Liver (tissue), 9 donors: ENCODE measurements around the gene ZNF185. TPM values are rescaled to one million over a fixed set of nuclear protein-coding genes. Genes with fewer than 3 reads are reported as not detected.

Source experiments
- DNase-seq: peaks from one replicate; pipeline ENCODE4 v3.0.0-alpha.2; 2017; ENCODE audit warnings: low spot score
- H3K27ac ChIP-seq, 2 donors: one replicate each; pipeline ENCODE4 v1.7.0; 2013; ENCODE audit warnings: inconsistent platforms in 2 of 2, low read length in 2 of 2, control low read depth in 1 of 2, low read depth in 1 of 2, mild to moderate bottlenecking in 1 of 2
- H3K27me3 ChIP-seq, 4 donors: one replicate each; pipeline versions ENCODE4 v1.6.1 to v1.7.0; 2013; ENCODE audit warnings: low read length in 3 of 4, inconsistent platforms in 1 of 4, mild to moderate bottlenecking in 1 of 4, moderate library complexity in 1 of 4; ENCODE audit not compliant: control insufficient read depth in 4 of 4, insufficient read depth in 4 of 4
- H3K36me3 ChIP-seq, 4 donors: one replicate each; pipeline versions ENCODE4 v1.6.1 to v1.7.0; 2013; ENCODE audit warnings: low read length in 3 of 4, mild to moderate bottlenecking in 3 of 4, low read depth in 1 of 4, moderate library complexity in 1 of 4; ENCODE audit not compliant: control insufficient read depth in 4 of 4, insufficient read depth in 3 of 4
- H3K4me1 ChIP-seq, 4 donors: one replicate each; pipeline versions ENCODE4 v1.6.1 to v1.7.0; 2013; ENCODE audit warnings: low read length in 3 of 4, mild to moderate bottlenecking in 3 of 4, moderate library complexity in 1 of 4; ENCODE audit not compliant: control insufficient read depth in 4 of 4, insufficient read depth in 4 of 4
- H3K4me3 ChIP-seq, 3 donors: one replicate each; pipeline versions ENCODE4 v1.6.1 to v1.7.0; 2013; ENCODE audit warnings: low read length in 3 of 3, control low read depth in 1 of 3, low read depth in 1 of 3, mild to moderate bottlenecking in 1 of 3
- H3K9ac ChIP-seq, 2 donors: one replicate each; pipeline ENCODE4 v1.7.0; 2013; ENCODE audit warnings: low read length in 2 of 2, mild to moderate bottlenecking in 2 of 2, moderate library complexity in 2 of 2, control low read depth in 1 of 2, low read depth in 1 of 2
- H3K9me3 ChIP-seq, 4 donors: one replicate each; pipeline versions ENCODE4 v1.6.1 to v1.7.0; 2013; ENCODE audit warnings: low read length in 3 of 4; ENCODE audit not compliant: control insufficient read depth in 4 of 4
- EGR1 ChIP-seq, 2 donors: IDR thresholded peaks; 2 replicates each; pipeline ENCODE4 v1.6.1; 2016 to 2018; ENCODE audit warnings: antibody characterized with exemption in 2 of 2, low read depth in 2 of 2
- FOXA1 ChIP-seq: IDR thresholded peaks from 2 replicates; pipeline ENCODE4 v1.6.1; 2016; ENCODE audit warnings: antibody characterized with exemption
- FOXA2 ChIP-seq: IDR thresholded peaks from 2 replicates; pipeline ENCODE4 v1.6.1; 2016; ENCODE audit warnings: antibody characterized with exemption
- GABPA ChIP-seq, 2 donors: IDR thresholded peaks in 1 of 2; conservative IDR thresholded peaks in 1 of 2; 2 replicates each; pipeline ENCODE4 v1.6.1; 2016; ENCODE audit warnings: antibody characterized with exemption in 2 of 2, mild to moderate bottlenecking in 1 of 2, moderate library complexity in 1 of 2
- HNF4G ChIP-seq: IDR thresholded peaks from 2 replicates; pipeline ENCODE4 v1.6.1; 2016; ENCODE audit warnings: antibody characterized with exemption
- JUND ChIP-seq, 2 donors: IDR thresholded peaks; 2 replicates each; pipeline ENCODE4 v1.6.1; 2016; ENCODE audit warnings: antibody characterized with exemption in 2 of 2
- MAX ChIP-seq: IDR thresholded peaks from 2 replicates; pipeline ENCODE4 v1.6.1; 2016; ENCODE audit warnings: antibody characterized with exemption
- NR2F2 ChIP-seq: IDR thresholded peaks from 2 replicates; pipeline ENCODE4 v1.6.1; 2016; ENCODE audit warnings: antibody characterized with exemption
- RAD21 ChIP-seq, 2 donors: IDR thresholded peaks; 2 replicates each; pipeline ENCODE4 v1.6.1; 2016; ENCODE audit warnings: antibody characterized with exemption in 2 of 2, mild to moderate bottlenecking in 2 of 2
- RXRA ChIP-seq, 2 donors: IDR thresholded peaks; 2 replicates each; pipeline ENCODE4 v1.6.1; 2017 to 2018; ENCODE audit warnings: antibody characterized with exemption in 2 of 2, mild to moderate bottlenecking in 1 of 2
- SP1 ChIP-seq: IDR thresholded peaks from 2 replicates; pipeline ENCODE4 v1.6.1; 2018; ENCODE audit warnings: antibody characterized with exemption, mild to moderate bottlenecking
- TAF1 ChIP-seq: conservative IDR thresholded peaks from 2 replicates; pipeline ENCODE4 v1.6.1; 2016; ENCODE audit warnings: antibody characterized with exemption, mild to moderate bottlenecking
- YY1 ChIP-seq: IDR thresholded peaks from 2 replicates; pipeline ENCODE4 v1.6.1; 2016; ENCODE audit warnings: antibody characterized with exemption, mild to moderate bottlenecking
- ZBTB33 ChIP-seq: IDR thresholded peaks from 2 replicates; pipeline ENCODE4 v1.6.1; 2016; ENCODE audit warnings: antibody characterized with exemption
- WGBS: extraction: QIAGEN DNeasy Blood & Tissue Kit; methylation state at CpG from one replicate; pipeline ENCODE4 v1.1.7; 2013; 5-methylcytosine and 5-hydroxymethylcytosine counted together
- polyA plus RNA-seq, 2 donors: library from polyadenylated mRNA; stranded (reverse) in 1 of 2; unstranded in 1 of 2; fragments of 200-250 nt in 1 of 2; fragments of >200 nt in 1 of 2; fragmentation: Nextera tagmentation in 1 of 2; extraction: Ambion mirVana in 1 of 2; gene quantifications; one replicate each; pipeline versions ENCODE4 v1.2.1 to v1.2.3, GENCODE V29; 2013 to 2015
- total RNA-seq, 2 donors: library from RNA; depleted of rRNA; stranded (reverse); fragments of >200 nt; gene quantifications; one replicate each; pipeline ENCODE4 v1.2.3, GENCODE V29; 2014
- TF ChIP-seq, protein P1 (sequence below): fragments of 150-350 bp; IDR thresholded peaks from 2 replicates; pipeline ENCODE4 v1.5.1; 2017; ENCODE audit warnings: improper control_type of control experiment, low read depth, low read length; ENCODE audit not compliant: missing input control
- TF ChIP-seq, protein P2 (sequence below): IDR thresholded peaks from 2 replicates; pipeline ENCODE4 v1.6.1; 2016; ENCODE audit warnings: antibody characterized with exemption, mild to moderate bottlenecking
- donor health status: healthy.
- donor health status: healthy.
- donor health status: healthy.
- donor health status: healthy.
- donor health status: healthy.

Gene ZNF185
- total and polyA plus RNA-seq, 4 donors: 0.44 to 3.2 (median 0.94) TPM

DNA sequence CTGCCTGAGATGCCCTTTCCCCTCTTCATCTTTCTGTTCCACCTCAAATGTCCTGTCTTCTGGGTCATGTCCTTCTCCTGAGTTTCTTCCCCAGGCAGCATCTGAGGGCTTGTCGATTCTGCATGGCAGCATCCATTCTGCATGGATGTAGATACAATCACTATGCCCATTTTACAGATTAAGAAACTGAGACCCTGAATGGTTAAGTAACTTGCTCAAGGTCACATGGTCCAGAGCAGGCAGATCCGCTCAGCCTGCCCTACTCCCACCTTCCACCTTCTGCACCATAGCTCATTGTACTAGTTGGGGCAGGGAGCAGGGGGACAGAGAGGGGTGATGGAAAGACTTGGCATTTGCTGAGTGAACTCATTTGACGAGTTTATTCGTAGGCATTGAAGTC is 32.0 kb downstream of the ZNF185 start (continued):
- TF ChIP-seq ZBTB33 (no peak), GABPA (IDR thresholded peaks at IDR 0.05 in 1 of 2, conservative IDR thresholded peaks at IDR 0.05 in 1 of 2) (no peak), JUND (IDR thresholded peaks at IDR 0.05) (no peak), RAD21 (IDR thresholded peaks at IDR 0.05) (no peak), EGR1 (IDR thresholded peaks at IDR 0.05; ENCODE audit: low read depth in 2 of 2) (no peak)

DNA sequence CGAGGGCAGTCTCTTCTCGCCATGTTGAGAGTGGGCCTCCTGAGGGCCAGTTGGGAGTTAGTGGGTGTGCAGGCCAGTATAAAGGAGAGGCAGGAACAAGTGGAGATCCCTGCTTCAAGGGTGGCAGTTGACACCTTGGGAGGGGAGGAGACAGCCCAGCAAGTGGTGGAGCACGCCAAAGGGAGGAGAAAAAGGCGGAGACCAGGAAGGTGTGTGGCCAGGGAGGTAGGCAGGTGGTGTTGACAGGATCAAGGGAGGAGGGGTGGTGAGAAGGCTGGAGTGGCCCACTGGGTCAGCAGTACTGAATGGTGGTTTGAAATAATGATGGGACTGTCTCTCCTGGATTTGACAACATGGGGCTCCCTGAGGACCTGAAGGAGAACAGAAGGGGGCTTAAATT is 32.6 kb downstream of the ZNF185 start:
- Histone ChIP-seq H3K9me3 (no peaks in the 10 kb centered on the region), H3K9ac (no peak overlapping the region), H3K27me3 (peaks cover 0 to 3% (median 0%) of the 10 kb centered on the region in 4 donors), H3K4me3 (no peak overlapping the region), H3K4me1 (peaks cover 0 to 4% (median 0%) of the 10 kb centered on the region in 4 donors), H3K27ac (no peak overlapping the region), H3K36me3 (no peaks in the 10 kb centered on the region)
- WGBS: 72% methylated on average over 4 of the region's 4 CpGs
- TF ChIP-seq JUND (IDR thresholded peaks at IDR 0.05) (no peak), RAD21 (IDR thresholded peaks at IDR 0.05) (no peak), FOXA1 (no peak), FOXA2 (no peak), ZBTB33 (no peak), SP1 (no peak)
- TF ChIP-seq, protein P1, sequence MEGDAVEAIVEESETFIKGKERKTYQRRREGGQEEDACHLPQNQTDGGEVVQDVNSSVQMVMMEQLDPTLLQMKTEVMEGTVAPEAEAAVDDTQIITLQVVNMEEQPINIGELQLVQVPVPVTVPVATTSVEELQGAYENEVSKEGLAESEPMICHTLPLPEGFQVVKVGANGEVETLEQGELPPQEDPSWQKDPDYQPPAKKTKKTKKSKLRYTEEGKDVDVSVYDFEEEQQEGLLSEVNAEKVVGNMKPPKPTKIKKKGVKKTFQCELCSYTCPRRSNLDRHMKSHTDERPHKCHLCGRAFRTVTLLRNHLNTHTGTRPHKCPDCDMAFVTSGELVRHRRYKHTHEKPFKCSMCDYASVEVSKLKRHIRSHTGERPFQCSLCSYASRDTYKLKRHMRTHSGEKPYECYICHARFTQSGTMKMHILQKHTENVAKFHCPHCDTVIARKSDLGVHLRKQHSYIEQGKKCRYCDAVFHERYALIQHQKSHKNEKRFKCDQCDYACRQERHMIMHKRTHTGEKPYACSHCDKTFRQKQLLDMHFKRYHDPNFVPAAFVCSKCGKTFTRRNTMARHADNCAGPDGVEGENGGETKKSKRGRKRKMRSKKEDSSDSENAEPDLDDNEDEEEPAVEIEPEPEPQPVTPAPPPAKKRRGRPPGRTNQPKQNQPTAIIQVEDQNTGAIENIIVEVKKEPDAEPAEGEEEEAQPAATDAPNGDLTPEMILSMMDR: no peak
- DNase-seq: no peak

DNA sequence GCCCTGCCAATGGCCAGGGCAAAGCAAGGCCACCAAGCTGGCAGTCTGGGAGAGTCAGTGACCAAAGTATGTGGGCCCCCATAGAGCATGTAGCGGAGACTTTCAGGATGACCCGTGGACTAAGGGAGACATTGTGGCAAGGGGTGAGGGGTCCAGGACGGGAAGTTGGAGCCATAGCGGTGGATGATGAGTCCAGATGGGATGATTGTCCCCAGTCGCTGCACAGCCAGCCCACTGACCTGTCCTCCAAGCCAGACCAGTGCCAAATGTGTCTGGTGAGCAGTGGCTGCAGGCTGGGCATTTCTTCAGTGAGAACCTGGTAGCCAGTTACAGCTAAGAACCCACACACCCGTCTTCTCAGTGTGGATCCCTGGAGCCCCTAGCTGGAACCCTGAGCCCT is 34.3 kb downstream of the ZNF185 start:
- Histone ChIP-seq H3K4me1 (no peaks in the 10 kb centered on the region), H3K27ac (no peak overlapping the region), H3K36me3 (no peaks in the 10 kb centered on the region), H3K27me3 (peaks cover 0 to 3% (median 0%) of the 10 kb centered on the region in 4 donors), H3K9me3 (no peaks in the 10 kb centered on the region), H3K4me3 (no peak overlapping the region), H3K9ac (no peak overlapping the region)
- 97% methylated on average over 6 of the region's 6 CpGs for WGBS
- no peak for DNase-seq
- TF ChIP-seq EGR1 (IDR thresholded peaks at IDR 0.05; ENCODE audit: low read depth in 2 of 2): no peak
- no peak for TF ChIP-seq RXRA (IDR thresholded peaks at IDR 0.05)
- no peak for TF ChIP-seq HNF4G
- TF ChIP-seq TAF1: no peak
- TF ChIP-seq MAX: no peak
- TF ChIP-seq, protein P2, sequence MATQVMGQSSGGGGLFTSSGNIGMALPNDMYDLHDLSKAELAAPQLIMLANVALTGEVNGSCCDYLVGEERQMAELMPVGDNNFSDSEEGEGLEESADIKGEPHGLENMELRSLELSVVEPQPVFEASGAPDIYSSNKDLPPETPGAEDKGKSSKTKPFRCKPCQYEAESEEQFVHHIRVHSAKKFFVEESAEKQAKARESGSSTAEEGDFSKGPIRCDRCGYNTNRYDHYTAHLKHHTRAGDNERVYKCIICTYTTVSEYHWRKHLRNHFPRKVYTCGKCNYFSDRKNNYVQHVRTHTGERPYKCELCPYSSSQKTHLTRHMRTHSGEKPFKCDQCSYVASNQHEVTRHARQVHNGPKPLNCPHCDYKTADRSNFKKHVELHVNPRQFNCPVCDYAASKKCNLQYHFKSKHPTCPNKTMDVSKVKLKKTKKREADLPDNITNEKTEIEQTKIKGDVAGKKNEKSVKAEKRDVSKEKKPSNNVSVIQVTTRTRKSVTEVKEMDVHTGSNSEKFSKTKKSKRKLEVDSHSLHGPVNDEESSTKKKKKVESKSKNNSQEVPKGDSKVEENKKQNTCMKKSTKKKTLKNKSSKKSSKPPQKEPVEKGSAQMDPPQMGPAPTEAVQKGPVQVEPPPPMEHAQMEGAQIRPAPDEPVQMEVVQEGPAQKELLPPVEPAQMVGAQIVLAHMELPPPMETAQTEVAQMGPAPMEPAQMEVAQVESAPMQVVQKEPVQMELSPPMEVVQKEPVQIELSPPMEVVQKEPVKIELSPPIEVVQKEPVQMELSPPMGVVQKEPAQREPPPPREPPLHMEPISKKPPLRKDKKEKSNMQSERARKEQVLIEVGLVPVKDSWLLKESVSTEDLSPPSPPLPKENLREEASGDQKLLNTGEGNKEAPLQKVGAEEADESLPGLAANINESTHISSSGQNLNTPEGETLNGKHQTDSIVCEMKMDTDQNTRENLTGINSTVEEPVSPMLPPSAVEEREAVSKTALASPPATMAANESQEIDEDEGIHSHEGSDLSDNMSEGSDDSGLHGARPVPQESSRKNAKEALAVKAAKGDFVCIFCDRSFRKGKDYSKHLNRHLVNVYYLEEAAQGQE: no peak
- no peak for TF ChIP-seq GABPA (IDR thresholded peaks at IDR 0.05 in 1 of 2, conservative IDR thresholded peaks at IDR 0.05 in 1 of 2)
- TF ChIP-seq RAD21 (IDR thresholded peaks at IDR 0.05): no peak
- no peak for TF ChIP-seq ZBTB33
- no peak for TF ChIP-seq FOXA1
- no peak for TF ChIP-seq NR2F2
- no peak for TF ChIP-seq YY1
